Stomach (tissue), 9 donors: Measurements from ENCODE around the gene GALNT2. TPM values are rescaled to one million over a fixed set of nuclear protein-coding genes. Genes with fewer than 3 reads are reported as not detected.

Source experiments
- DNase-seq, 2 donors: peaks; one replicate each; pipeline versions ENCODE4 v3.0.0 to v3.0.0-alpha.2; 2013 to 2019
- H3K27ac ChIP-seq, 5 donors: fragments of 200-600 bp in 4 of 5; sonication (generic) in 4 of 5; one replicate each; pipeline ENCODE4 v1.5.1; 2013 to 2019; ENCODE audit warnings: mild to moderate bottlenecking in 1 of 5, moderate library complexity in 1 of 5
- H3K27me3 ChIP-seq, 3 donors: fragments of 200-600 bp; sonication (generic); one replicate each; pipeline ENCODE4 v1.5.1; 2017 to 2019; ENCODE audit warnings: mixed run types in 1 of 3
- H3K36me3 ChIP-seq, 4 donors: fragments of 200-600 bp; sonication (generic); 1 replicate in 3 of 4; 2 replicates in 1 of 4; pipeline ENCODE4 v1.5.1; 2016 to 2019
- H3K4me1 ChIP-seq, 4 donors: fragments of 200-600 bp; sonication (generic); one replicate each; pipeline ENCODE4 v1.5.1; 2016 to 2019
- H3K4me3 ChIP-seq, 4 donors: fragments of 200-600 bp; sonication (generic) in 3 of 4; one replicate each; pipeline ENCODE4 v1.5.1; 2016 to 2019; ENCODE audit warnings: mild to moderate bottlenecking in 1 of 4
- H3K9me3 ChIP-seq, 4 donors: fragments of 200-600 bp; sonication (generic); one replicate each; pipeline ENCODE4 v1.5.1; 2016 to 2019
- EP300 ChIP-seq: sonication (generic); formaldehyde crosslinking; IDR thresholded peaks from one replicate; pipeline ENCODE4 v1.6.1; 2017; ENCODE audit warnings: antibody characterized with exemption
- POLR2A ChIP-seq, 4 donors: fragments of 450-650 bp; IDR thresholded peaks; one replicate each; pipeline ENCODE4 v1.6.1; 2016; ENCODE audit warnings: antibody characterized with exemption in 4 of 4, control low read depth in 2 of 4, mild to moderate bottlenecking in 1 of 4, moderate library complexity in 1 of 4
- POLR2AphosphoS5 ChIP-seq, 3 donors: sonication (generic); formaldehyde crosslinking; IDR thresholded peaks; one replicate each; pipeline ENCODE4 v1.6.1; 2016; ENCODE audit warnings: antibody characterized with exemption in 3 of 3
- WGBS, 5 donors: extraction: QIAGEN DNeasy Blood & Tissue Kit in 3 of 5; methylation state at CpG; one replicate each; pipeline versions ENCODE4 v1.1.5 to v1.1.7; 2013 to 2018; 5-methylcytosine and 5-hydroxymethylcytosine counted together
- intact Hi-C: fragments of 100-400 bp; cut with DNase I; formaldehyde crosslinking; loops from one replicate; pipeline ENCODE4 v1.15.1; 2023; ENCODE audit warnings: low total_unique reads
- polyA plus RNA-seq, 3 donors: library from polyadenylated mRNA; stranded (reverse); fragments of 200-250 nt; gene quantifications; one replicate each; pipeline ENCODE4 v1.2.3, GENCODE V29; 2013
- total RNA-seq, 5 donors: library from RNA; depleted of rRNA; stranded (reverse); fragments of >200 nt; gene quantifications; one replicate each; pipeline versions ENCODE4 v1.1.0 to v1.2.3, GENCODE V29; 2014 to 2016
- TF ChIP-seq, protein P1 (sequence below), 7 experiments: fragments of 450-650 bp in 4 of 7; fragments of 200-600 bp in 3 of 7; sonication (generic) in 3 of 7; IDR thresholded peaks; one replicate each; pipeline ENCODE4 v1.5.1; 2016 to 2019; ENCODE audit warnings: antibody characterized with exemption in 7 of 7, control low read depth in 2 of 7, mild to moderate bottlenecking in 1 of 7
- donor health status: healthy with polysubstance abuse.
- donor health status: Bipolar disorder and iron deficiency.
- donor health status: healthy.

GALNT2 gene
- total and polyA plus RNA-seq, 8 donors: 5.5 to 101 (median 43.1) TPM

GRCh38 chr1:230048922-230049321, 18.1 kb upstream of the GALNT2 start:
- Histone ChIP-seq H3K9me3 (no peaks in the 10 kb centered on the region), H3K27me3 (no peaks in the 10 kb centered on the region), H3K36me3 (no peaks in the 10 kb centered on the region), H3K4me3 (no peak overlapping the region), H3K27ac (no peak overlapping the region), H3K4me1 (no peaks in the 10 kb centered on the region)
- TF ChIP-seq POLR2A (IDR thresholded peaks at IDR 0.05) (no peak), EP300 (no peak), POLR2AphosphoS5 (IDR thresholded peaks at IDR 0.05) (no peak)
- TF ChIP-seq, protein P1, sequence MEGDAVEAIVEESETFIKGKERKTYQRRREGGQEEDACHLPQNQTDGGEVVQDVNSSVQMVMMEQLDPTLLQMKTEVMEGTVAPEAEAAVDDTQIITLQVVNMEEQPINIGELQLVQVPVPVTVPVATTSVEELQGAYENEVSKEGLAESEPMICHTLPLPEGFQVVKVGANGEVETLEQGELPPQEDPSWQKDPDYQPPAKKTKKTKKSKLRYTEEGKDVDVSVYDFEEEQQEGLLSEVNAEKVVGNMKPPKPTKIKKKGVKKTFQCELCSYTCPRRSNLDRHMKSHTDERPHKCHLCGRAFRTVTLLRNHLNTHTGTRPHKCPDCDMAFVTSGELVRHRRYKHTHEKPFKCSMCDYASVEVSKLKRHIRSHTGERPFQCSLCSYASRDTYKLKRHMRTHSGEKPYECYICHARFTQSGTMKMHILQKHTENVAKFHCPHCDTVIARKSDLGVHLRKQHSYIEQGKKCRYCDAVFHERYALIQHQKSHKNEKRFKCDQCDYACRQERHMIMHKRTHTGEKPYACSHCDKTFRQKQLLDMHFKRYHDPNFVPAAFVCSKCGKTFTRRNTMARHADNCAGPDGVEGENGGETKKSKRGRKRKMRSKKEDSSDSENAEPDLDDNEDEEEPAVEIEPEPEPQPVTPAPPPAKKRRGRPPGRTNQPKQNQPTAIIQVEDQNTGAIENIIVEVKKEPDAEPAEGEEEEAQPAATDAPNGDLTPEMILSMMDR (IDR thresholded peaks at IDR 0.05): no peak
- 85 to 95% (median 89%) methylated on average over 1 of the region's 1 CpG for WGBS, 5 donors
- intact Hi-C loops: no loop called here
- no peak for DNase-seq

DNA sequence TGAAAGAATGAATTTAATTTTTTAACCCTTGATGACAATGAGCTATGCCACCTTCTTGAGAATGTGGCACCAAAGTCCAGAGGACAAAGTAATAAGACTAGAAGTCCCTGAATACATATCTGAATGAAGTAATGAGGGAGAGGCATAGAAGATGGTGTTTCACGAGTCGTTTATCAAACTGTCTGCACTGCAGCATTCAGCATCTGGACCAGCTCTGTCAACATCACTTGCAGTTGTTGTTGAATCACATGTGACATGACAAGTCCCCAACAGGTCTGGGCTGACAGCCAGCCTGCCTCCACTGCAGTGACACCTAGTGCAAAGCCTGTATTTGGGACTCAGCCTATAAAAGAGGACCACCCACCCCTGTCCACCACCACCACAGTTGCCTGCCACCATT, 17.3 kb upstream of the GALNT2 start:
- Histone ChIP-seq H3K27ac (no peak overlapping the region), H3K27me3 (no peaks in the 10 kb centered on the region), H3K36me3 (no peaks in the 10 kb centered on the region), H3K4me3 (no peak overlapping the region), H3K4me1 (no peaks in the 10 kb centered on the region), H3K9me3 (no peaks in the 10 kb centered on the region)
- DNase-seq: no peak
- intact Hi-C loops: no loop called here
- TF ChIP-seq, protein P1 (IDR thresholded peaks at IDR 0.05): no peak
- TF ChIP-seq POLR2AphosphoS5 (IDR thresholded peaks at IDR 0.05): no peak
- no peak for TF ChIP-seq POLR2A (IDR thresholded peaks at IDR 0.05)
- TF ChIP-seq EP300: no peak
- WGBS, 5 donors: 69 to 82% (median 74%) methylated on average over 2 of the region's 2 CpGs

DNA sequence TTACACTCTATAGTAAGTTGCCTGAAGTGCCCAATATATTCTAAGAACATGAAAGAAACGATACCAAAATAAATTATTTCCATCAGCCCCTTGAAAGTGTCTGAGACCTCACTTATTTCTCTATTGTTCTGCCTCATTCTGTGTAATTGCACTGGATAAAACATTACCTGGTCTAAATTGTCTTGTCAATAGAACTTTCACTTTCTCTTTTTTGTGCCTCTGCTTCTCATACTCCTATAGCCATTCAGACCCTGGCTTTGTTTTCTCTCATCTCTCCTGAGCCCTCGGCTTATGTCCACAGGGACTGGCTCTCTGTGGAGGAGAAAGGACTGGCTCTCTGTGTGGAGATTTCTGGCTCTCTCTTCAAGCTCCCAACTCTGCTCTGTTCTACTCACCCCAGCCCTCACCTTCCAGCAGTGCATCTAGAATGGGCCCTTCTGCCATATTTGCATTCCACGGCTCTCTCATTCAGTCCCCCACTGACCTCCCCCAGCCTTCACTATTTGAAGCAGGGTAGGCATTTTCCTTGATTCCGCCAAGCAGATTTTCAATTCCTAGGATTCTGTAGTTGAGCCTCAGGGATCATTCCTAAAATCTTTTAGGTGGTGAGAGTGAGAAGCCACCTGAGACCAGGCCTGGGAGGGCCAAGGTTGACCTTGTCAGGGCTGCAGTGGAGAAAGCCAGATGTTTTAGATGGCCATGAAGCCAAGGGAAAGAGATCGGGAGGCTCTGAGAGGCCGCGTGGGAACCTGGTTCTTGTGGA, 15.9 kb upstream of the GALNT2 start:
- WGBS, 5 donors: 73 to 91% (median 77%) methylated on average over 7 of the region's 7 CpGs
- H3K4me1 ChIP-seq: no peaks in the 10 kb centered on the region
- DNase-seq: no peak
- no peak overlapping the region for H3K4me3 ChIP-seq
- no peak overlapping the region for H3K27ac ChIP-seq
- intact Hi-C loops: no loop called here
- no peaks in the 10 kb centered on the region for H3K36me3 ChIP-seq
- no peaks in the 10 kb centered on the region for H3K9me3 ChIP-seq
- TF ChIP-seq, protein P1 (IDR thresholded peaks at IDR 0.05): no peak
- TF ChIP-seq POLR2AphosphoS5 (IDR thresholded peaks at IDR 0.05) (no peak), EP300 (no peak), POLR2A (IDR thresholded peaks at IDR 0.05) (no peak)
- no peaks in the 10 kb centered on the region for H3K27me3 ChIP-seq

- Histone ChIP-seq H3K9me3 (no peaks in the 10 kb centered on the region), H3K27ac (no peak overlapping the region), H3K36me3 (no peaks in the 10 kb centered on the region), H3K4me1 (no peaks in the 10 kb centered on the region), H3K4me3 (no peak overlapping the region), H3K27me3 (no peaks in the 10 kb centered on the region)
- intact Hi-C loops: no loop called here
- no peak for DNase-seq
- 83 to 98% (median 95%) methylated on average over 2 of the region's 2 CpGs for WGBS, 5 donors
- no peak for TF ChIP-seq EP300
- TF ChIP-seq POLR2AphosphoS5 (IDR thresholded peaks at IDR 0.05): no peak
- TF ChIP-seq, protein P1 (IDR thresholded peaks at IDR 0.05): no peak
- no peak for TF ChIP-seq POLR2A (IDR thresholded peaks at IDR 0.05)
Observed at GRCh38 chr1:230052018-230052417, 15.0 kb upstream of the GALNT2 start.
